NT2/D1 (cell line): Measurements from ENCODE around the gene VAT1.

Source experiments
- SUZ12 ChIP-seq: IDR thresholded peaks from 2 replicates; pipeline ENCODE4 v1.6.1; 2011; ENCODE audit not compliant: insufficient read length, insufficient read depth; ENCODE audit errors: extremely low read depth
- YY1 ChIP-seq: IDR thresholded peaks from 2 replicates; pipeline ENCODE4 v1.6.1; 2011; ENCODE audit not compliant: insufficient read length, insufficient read depth
- ZNF274 ChIP-seq: IDR thresholded peaks from 2 replicates; pipeline ENCODE4 v1.6.1; 2011; ENCODE audit warnings: mild to moderate bottlenecking, low read depth, low read length

DNA sequence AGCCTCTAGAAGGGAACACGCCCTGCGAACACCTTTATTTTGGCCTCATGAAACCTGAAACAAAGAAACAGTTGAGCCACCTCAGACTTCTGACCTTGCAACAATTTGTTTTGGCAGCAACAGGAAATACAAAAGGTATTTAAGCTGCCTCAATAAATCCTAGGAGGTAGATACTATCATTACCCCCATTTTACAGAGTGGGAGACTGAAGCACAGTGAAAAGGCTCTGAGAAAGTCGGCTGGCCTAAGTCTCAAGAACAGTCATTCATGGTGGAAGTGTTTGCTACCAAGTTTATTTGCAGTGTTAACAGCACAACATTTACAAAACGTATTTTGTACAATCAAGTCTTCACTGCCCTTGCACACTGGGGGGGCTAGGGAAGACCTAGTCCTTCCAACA lies 21.8 kb upstream of the VAT1 start:
- no peak for TF ChIP-seq ZNF274
- no peak for TF ChIP-seq YY1
- TF ChIP-seq SUZ12 = no peak
